ENCODE results near the gene CWC15.
A peak's percentile ranks its signal among the peaks of the same experiment; 100 is the strongest.
"Not testable (repeated sequence)": the region's sequence is repeated elsewhere in the genome, so short reads cannot be mapped to it uniquely, and the experiment has no call there.

The CWC15 gene

GRCh38 chr11:94973099-94973968, at the start of gene CWC15, which contains the start of gene KDM4D:
Gene CWC15, minus strand, starts transcription at chr11:94973556. Its CDS starts 1,371 bp downstream, at chr11:94972185.
Gene KDM4D, plus strand, starts transcription at chr11:94973709. Its CDS starts 23,664 bp downstream, at chr11:94997373.
- Mint-ChIP-seq H3K36me3 (ENCODE audit: low read depth) (peaks cover 55% of the 10 kb centered on the region), H3K27ac (peak within 1 kb of the TSS; percentile 94), H3K27me3 (no peaks in the 10 kb centered on the region), H3K4me3 (peak within 1 kb of the TSS; percentile 92), H3K9me3 (no peaks in the 10 kb centered on the region), H3K4me1 (ENCODE audit: low read depth) (peaks cover 35% of the 10 kb centered on the region)
- DNase-seq, result peak; percentile 94

GRCh38 chr11:95021468-95021867, 48.1 kb upstream of the CWC15 start:
- H3K4me1 Mint-ChIP-seq (ENCODE audit: low read depth); H3K4me3 Mint-ChIP-seq; H3K27ac Mint-ChIP-seq; H3K27me3 Mint-ChIP-seq; H3K36me3 Mint-ChIP-seq (ENCODE audit: low read depth); H3K9me3 Mint-ChIP-seq; DNase-seq: not testable (repeated sequence)

GRCh38 chr11:95016139-95016538, 42.8 kb upstream of the CWC15 start:
- no peaks in the 10 kb centered on the region for H3K9me3 Mint-ChIP-seq
- peaks cover 22% of the 10 kb centered on the region for H3K27me3 Mint-ChIP-seq
- no peak overlapping the region for H3K4me3 Mint-ChIP-seq
- no peaks in the 10 kb centered on the region for H3K4me1 Mint-ChIP-seq (ENCODE audit: low read depth)
- no peak for DNase-seq
- H3K36me3 Mint-ChIP-seq (ENCODE audit: low read depth), result no peaks in the 10 kb centered on the region
- no peak overlapping the region for H3K27ac Mint-ChIP-seq

GRCh38 chr11:95014184-95014821, 40.9 kb upstream of the CWC15 start:
- H3K27ac Mint-ChIP-seq, result no peak overlapping the region
- H3K4me3 Mint-ChIP-seq, result no peak overlapping the region
- H3K36me3 Mint-ChIP-seq (ENCODE audit: low read depth), result no peaks in the 10 kb centered on the region
- peaks cover 27% of the 10 kb centered on the region for H3K27me3 Mint-ChIP-seq
- DNase-seq, result no peak
- no peaks in the 10 kb centered on the region for H3K4me1 Mint-ChIP-seq (ENCODE audit: low read depth)
- H3K9me3 Mint-ChIP-seq, result no peaks in the 10 kb centered on the region

GRCh38 chr11:95011376-95011775, 38.0 kb upstream of the CWC15 start:
- Mint-ChIP-seq H3K36me3 (ENCODE audit: low read depth) (no peaks in the 10 kb centered on the region), H3K4me3 (no peak overlapping the region), H3K27me3 (peaks cover 27% of the 10 kb centered on the region), H3K27ac (no peak overlapping the region), H3K4me1 (ENCODE audit: low read depth) (no peaks in the 10 kb centered on the region), H3K9me3 (no peaks in the 10 kb centered on the region)
- DNase-seq, result no peak

- no peaks in the 10 kb centered on the region for H3K9me3 Mint-ChIP-seq
- no peak for DNase-seq
- no peak overlapping the region for H3K27ac Mint-ChIP-seq
- no peaks in the 10 kb centered on the region for H3K36me3 Mint-ChIP-seq (ENCODE audit: low read depth)
- no peaks in the 10 kb centered on the region for H3K4me1 Mint-ChIP-seq (ENCODE audit: low read depth)
- H3K4me3 Mint-ChIP-seq, result no peak overlapping the region
- peaks cover 2% of the 10 kb centered on the region for H3K27me3 Mint-ChIP-seq
Measured at GRCh38 chr11:95005642-95006041, 32.3 kb upstream of the CWC15 start.

GRCh38 chr11:95003716-95004115, 30.4 kb upstream of the CWC15 start:
- DNase-seq, result no peak
- no peak overlapping the region for H3K27ac Mint-ChIP-seq
- no peaks in the 10 kb centered on the region for H3K36me3 Mint-ChIP-seq (ENCODE audit: low read depth)
- no peaks in the 10 kb centered on the region for H3K9me3 Mint-ChIP-seq
- H3K4me3 Mint-ChIP-seq, result no peak overlapping the region
- no peaks in the 10 kb centered on the region for H3K4me1 Mint-ChIP-seq (ENCODE audit: low read depth)
- peaks cover 2% of the 10 kb centered on the region for H3K27me3 Mint-ChIP-seq

- peaks cover 2% of the 10 kb centered on the region for H3K36me3 Mint-ChIP-seq (ENCODE audit: low read depth)
- no peak for DNase-seq
- no peaks in the 10 kb centered on the region for H3K4me1 Mint-ChIP-seq (ENCODE audit: low read depth)
- H3K4me3 Mint-ChIP-seq, result no peak overlapping the region
- H3K27ac Mint-ChIP-seq, result no peak overlapping the region
- H3K9me3 Mint-ChIP-seq, result no peaks in the 10 kb centered on the region
- H3K27me3 Mint-ChIP-seq, result peaks cover 2% of the 10 kb centered on the region
Measured at GRCh38 chr11:94998285-94998684, 24.9 kb upstream of the CWC15 start.

- Mint-ChIP-seq H3K4me1 (ENCODE audit: low read depth) (no peaks in the 10 kb centered on the region), H3K9me3 (no peaks in the 10 kb centered on the region), H3K27me3 (no peaks in the 10 kb centered on the region), H3K27ac (no peak overlapping the region), H3K4me3 (no peak overlapping the region), H3K36me3 (ENCODE audit: low read depth) (peaks cover 2% of the 10 kb centered on the region)
- no peak for DNase-seq
Measured at GRCh38 chr11:94997437-94997836, 24.1 kb upstream of the CWC15 start.

- Mint-ChIP-seq H3K4me1 (ENCODE audit: low read depth) (peaks cover 1% of the 10 kb centered on the region), H3K27ac (no peak overlapping the region), H3K36me3 (ENCODE audit: low read depth) (peaks cover 1% of the 10 kb centered on the region), H3K9me3 (no peaks in the 10 kb centered on the region), H3K4me3 (no peak overlapping the region), H3K27me3 (peaks cover 20% of the 10 kb centered on the region)
- no peak for DNase-seq
Measured at GRCh38 chr11:94993400-94993943, 20.1 kb upstream of the CWC15 start.

GRCh38 chr11:94988748-94989147, 15.4 kb upstream of the CWC15 start:
- Mint-ChIP-seq H3K27ac (no peak overlapping the region), H3K9me3 (no peaks in the 10 kb centered on the region), H3K4me3 (no peak overlapping the region), H3K36me3 (ENCODE audit: low read depth) (no peaks in the 10 kb centered on the region), H3K27me3 (peaks cover 40% of the 10 kb centered on the region), H3K4me1 (ENCODE audit: low read depth) (peaks cover 1% of the 10 kb centered on the region)
- DNase-seq, result no peak

- H3K4me1 Mint-ChIP-seq (ENCODE audit: low read depth), result peaks cover 1% of the 10 kb centered on the region
- DNase-seq, result no peak
- H3K27ac Mint-ChIP-seq, result no peak overlapping the region
- peaks cover 40% of the 10 kb centered on the region for H3K27me3 Mint-ChIP-seq
- no peak overlapping the region for H3K4me3 Mint-ChIP-seq
- no peaks in the 10 kb centered on the region for H3K36me3 Mint-ChIP-seq (ENCODE audit: low read depth)
- no peaks in the 10 kb centered on the region for H3K9me3 Mint-ChIP-seq
Measured at GRCh38 chr11:94987378-94987777, 14.0 kb upstream of the CWC15 start.

- Mint-ChIP-seq H3K27me3 (no peaks in the 10 kb centered on the region), H3K4me3 (no peak overlapping the region), H3K36me3 (ENCODE audit: low read depth) (peaks cover 32% of the 10 kb centered on the region), H3K9me3 (no peaks in the 10 kb centered on the region), H3K4me1 (ENCODE audit: low read depth) (peaks cover 30% of the 10 kb centered on the region), H3K27ac (no peak overlapping the region)
- DNase-seq, result no peak
Measured at GRCh38 chr11:94975599-94975998, 2.2 kb upstream of the CWC15 start.

- Mint-ChIP-seq H3K4me3 (peak overlapping the region; percentile 92), H3K27me3 (no peaks in the 10 kb centered on the region), H3K9me3 (no peaks in the 10 kb centered on the region), H3K36me3 (ENCODE audit: low read depth) (peaks cover 46% of the 10 kb centered on the region), H3K27ac (peak overlapping the region; percentile 94), H3K4me1 (ENCODE audit: low read depth) (peaks cover 32% of the 10 kb centered on the region)
- no peak for DNase-seq
Measured at GRCh38 chr11:94974178-94974577, 822 bp upstream of the CWC15 start.

GRCh38 chr11:94972700-94973098, 657 bp downstream of the CWC15 start:
- peak overlapping the region; percentile 92 for H3K4me3 Mint-ChIP-seq
- peaks cover 61% of the 10 kb centered on the region for H3K36me3 Mint-ChIP-seq (ENCODE audit: low read depth)
- peaks cover 37% of the 10 kb centered on the region for H3K4me1 Mint-ChIP-seq (ENCODE audit: low read depth)
- H3K27ac Mint-ChIP-seq, result peak overlapping the region; percentile 94
- H3K27me3 Mint-ChIP-seq, result no peaks in the 10 kb centered on the region
- no peaks in the 10 kb centered on the region for H3K9me3 Mint-ChIP-seq
- DNase-seq, result no peak
